ENCODE data around the gene SLC38A7.

GRCh38 chr16:58678716-58679115 is 5.9 kb downstream of the SLC38A7 start:
- TF ChIP-seq CTCF (IDR thresholded peaks at IDR 0.05; ENCODE audit: insufficient read depth, low read depth, low read length): no peak
- TF ChIP-seq EZH2 (IDR thresholded peaks at IDR 0.05; ENCODE audit: insufficient read depth, low read length): no peak

Data from astrocyte (in vitro differentiated cells and primary cell).